ENCODE measurements around the gene TBC1D5. TPM values are rescaled to one million over a fixed set of nuclear protein-coding genes. Genes with fewer than 3 reads are reported as not detected.

TBC1D5 gene
- polyA plus RNA-seq, 4 donors, result 5.1 to 37.6 (median 12.4) TPM

GRCh38 chr3:17140670-17141505, 601.5 kb downstream of the TBC1D5 start:
- DNase-seq (no peak), FAIRE-seq (no peak)
- Histone ChIP-seq H3K27me3 (ENCODE audit: control insufficient read depth in 3 of 3, insufficient read depth in 3 of 3, low read length in 3 of 3) (peaks cover 0 to 2% (median 0%) of the 10 kb centered on the region in 3 donors), H3K9me3 (ENCODE audit: control insufficient read depth in 2 of 2, insufficient read depth in 1 of 2, low read depth in 1 of 2, low read length in 1 of 2) (no peaks in the 10 kb centered on the region), H3K27ac (ENCODE audit: low read depth in 1 of 3, low read length in 2 of 3) (no peak overlapping the region), H3K4me1 (ENCODE audit: control insufficient read depth in 3 of 3, insufficient read depth in 2 of 3, low read depth in 1 of 3, low read length in 2 of 3) (no peaks in the 10 kb centered on the region), H3K4me3 (ENCODE audit: low read depth in 1 of 3, low read length in 3 of 3) (no peak overlapping the region), H3K36me3 (ENCODE audit: control insufficient read depth in 3 of 3, insufficient read depth in 2 of 3, low read depth in 1 of 3, low read length in 3 of 3) (no peaks in the 10 kb centered on the region)
- WGBS, 3 donors, result 80 to 81% (median 81%) methylated on average over 13 of the region's 13 CpGs

- H3K4me3 ChIP-seq (ENCODE audit: low read depth in 1 of 3, low read length in 3 of 3), result no peak overlapping the region
- H3K36me3 ChIP-seq (ENCODE audit: control insufficient read depth in 3 of 3, insufficient read depth in 2 of 3, low read depth in 1 of 3, low read length in 3 of 3), result no peaks in the 10 kb centered on the region
- WGBS, 3 donors, result 78 to 92% (median 83%) methylated on average over 7 of the region's 7 CpGs
- peaks cover 0 to 2% (median 0%) of the 10 kb centered on the region in 3 donors for H3K27me3 ChIP-seq (ENCODE audit: control insufficient read depth in 3 of 3, insufficient read depth in 3 of 3, low read length in 3 of 3)
- no peak for DNase-seq
- FAIRE-seq, result no peak
- no peak overlapping the region for H3K27ac ChIP-seq (ENCODE audit: low read depth in 1 of 3, low read length in 2 of 3)
- H3K4me1 ChIP-seq (ENCODE audit: control insufficient read depth in 3 of 3, insufficient read depth in 2 of 3, low read depth in 1 of 3, low read length in 2 of 3), result no peaks in the 10 kb centered on the region
- no peaks in the 10 kb centered on the region for H3K9me3 ChIP-seq (ENCODE audit: control insufficient read depth in 2 of 2, insufficient read depth in 1 of 2, low read depth in 1 of 2, low read length in 1 of 2)
These were observed 604.0 kb downstream of the TBC1D5 start for GRCh38 chr3:17138246-17139039.

- no peak for FAIRE-seq
- Histone ChIP-seq H3K4me1 (ENCODE audit: control insufficient read depth in 3 of 3, insufficient read depth in 2 of 3, low read depth in 1 of 3, low read length in 2 of 3) (no peaks in the 10 kb centered on the region), H3K27ac (ENCODE audit: low read depth in 1 of 3, low read length in 2 of 3) (no peak overlapping the region), H3K27me3 (ENCODE audit: control insufficient read depth in 3 of 3, insufficient read depth in 3 of 3, low read length in 3 of 3) (peaks cover 0 to 2% (median 0%) of the 10 kb centered on the region in 3 donors), H3K4me3 (ENCODE audit: low read depth in 1 of 3, low read length in 3 of 3) (no peak overlapping the region), H3K9me3 (ENCODE audit: control insufficient read depth in 2 of 2, insufficient read depth in 1 of 2, low read depth in 1 of 2, low read length in 1 of 2) (no peaks in the 10 kb centered on the region), H3K36me3 (ENCODE audit: control insufficient read depth in 3 of 3, insufficient read depth in 2 of 3, low read depth in 1 of 3, low read length in 3 of 3) (no peaks in the 10 kb centered on the region)
- DNase-seq, result no peak
- WGBS, 3 donors, result 89 to 93% (median 92%) methylated on average over 5 of the region's 5 CpGs
These were observed 605.1 kb downstream of the TBC1D5 start for GRCh38 chr3:17137321-17137826.

GRCh38 chr3:17136136-17136721, 606.2 kb downstream of the TBC1D5 start:
- H3K36me3 ChIP-seq (ENCODE audit: control insufficient read depth in 3 of 3, insufficient read depth in 2 of 3, low read depth in 1 of 3, low read length in 3 of 3), result no peaks in the 10 kb centered on the region
- FAIRE-seq, result no peak
- no peaks in the 10 kb centered on the region for H3K4me1 ChIP-seq (ENCODE audit: control insufficient read depth in 3 of 3, insufficient read depth in 2 of 3, low read depth in 1 of 3, low read length in 2 of 3)
- WGBS, 3 donors, result 80 to 91% (median 90%) methylated on average over 11 of the region's 11 CpGs
- peaks cover 0 to 2% (median 0%) of the 10 kb centered on the region in 3 donors for H3K27me3 ChIP-seq (ENCODE audit: control insufficient read depth in 3 of 3, insufficient read depth in 3 of 3, low read length in 3 of 3)
- no peaks in the 10 kb centered on the region for H3K9me3 ChIP-seq (ENCODE audit: control insufficient read depth in 2 of 2, insufficient read depth in 1 of 2, low read depth in 1 of 2, low read length in 1 of 2)
- DNase-seq, result no peak
- no peak overlapping the region for H3K4me3 ChIP-seq (ENCODE audit: low read depth in 1 of 3, low read length in 3 of 3)
- no peak overlapping the region for H3K27ac ChIP-seq (ENCODE audit: low read depth in 1 of 3, low read length in 2 of 3)

GRCh38 chr3:17135696-17136095, 606.7 kb downstream of the TBC1D5 start:
- H3K9me3 ChIP-seq (ENCODE audit: control insufficient read depth in 2 of 2, insufficient read depth in 1 of 2, low read depth in 1 of 2, low read length in 1 of 2), result no peaks in the 10 kb centered on the region
- H3K4me3 ChIP-seq (ENCODE audit: low read depth in 1 of 3, low read length in 3 of 3), result no peak overlapping the region
- H3K4me1 ChIP-seq (ENCODE audit: control insufficient read depth in 3 of 3, insufficient read depth in 2 of 3, low read depth in 1 of 3, low read length in 2 of 3), result no peaks in the 10 kb centered on the region
- H3K27ac ChIP-seq (ENCODE audit: low read depth in 1 of 3, low read length in 2 of 3), result no peak overlapping the region
- H3K27me3 ChIP-seq (ENCODE audit: control insufficient read depth in 3 of 3, insufficient read depth in 3 of 3, low read length in 3 of 3), result peaks cover 0 to 2% (median 0%) of the 10 kb centered on the region in 3 donors
- no peak for DNase-seq
- no peaks in the 10 kb centered on the region for H3K36me3 ChIP-seq (ENCODE audit: control insufficient read depth in 3 of 3, insufficient read depth in 2 of 3, low read depth in 1 of 3, low read length in 3 of 3)
- FAIRE-seq, result no peak

GRCh38 chr3:17133632-17134545, 608.5 kb downstream of the TBC1D5 start:
- no peak for DNase-seq
- Histone ChIP-seq H3K27ac (ENCODE audit: low read depth in 1 of 3, low read length in 2 of 3) (no peak overlapping the region), H3K4me3 (ENCODE audit: low read depth in 1 of 3, low read length in 3 of 3) (no peak overlapping the region), H3K27me3 (ENCODE audit: control insufficient read depth in 3 of 3, insufficient read depth in 3 of 3, low read length in 3 of 3) (peaks cover 0 to 2% (median 0%) of the 10 kb centered on the region in 3 donors), H3K4me1 (ENCODE audit: control insufficient read depth in 3 of 3, insufficient read depth in 2 of 3, low read depth in 1 of 3, low read length in 2 of 3) (no peaks in the 10 kb centered on the region), H3K36me3 (ENCODE audit: control insufficient read depth in 3 of 3, insufficient read depth in 2 of 3, low read depth in 1 of 3, low read length in 3 of 3) (no peaks in the 10 kb centered on the region), H3K9me3 (ENCODE audit: control insufficient read depth in 2 of 2, insufficient read depth in 1 of 2, low read depth in 1 of 2, low read length in 1 of 2) (peaks cover 0 to under 1% of the 10 kb centered on the region in 2 donors)
- FAIRE-seq, result no peak
- 89 to 90% (median 90%) methylated on average over 19 of the region's 19 CpGs for WGBS, 3 donors

GRCh38 chr3:17132286-17133115, 609.9 kb downstream of the TBC1D5 start:
- DNase-seq, result no peak
- Histone ChIP-seq H3K4me1 (ENCODE audit: control insufficient read depth in 3 of 3, insufficient read depth in 2 of 3, low read depth in 1 of 3, low read length in 2 of 3) (no peaks in the 10 kb centered on the region), H3K27me3 (ENCODE audit: control insufficient read depth in 3 of 3, insufficient read depth in 3 of 3, low read length in 3 of 3) (peaks cover 0 to 2% (median 0%) of the 10 kb centered on the region in 3 donors), H3K27ac (ENCODE audit: low read depth in 1 of 3, low read length in 2 of 3) (no peak overlapping the region), H3K9me3 (ENCODE audit: control insufficient read depth in 2 of 2, insufficient read depth in 1 of 2, low read depth in 1 of 2, low read length in 1 of 2) (peaks cover 0 to 5% of the 10 kb centered on the region in 2 donors), H3K4me3 (ENCODE audit: low read depth in 1 of 3, low read length in 3 of 3) (no peak overlapping the region), H3K36me3 (ENCODE audit: control insufficient read depth in 3 of 3, insufficient read depth in 2 of 3, low read depth in 1 of 3, low read length in 3 of 3) (no peaks in the 10 kb centered on the region)
- FAIRE-seq, result no peak
- WGBS, 3 donors, result 78 to 84% (median 82%) methylated on average over 10 of the region's 10 CpGs
